OCI-LY7 (cell line): ENCODE results near the gene ATP6V0D1. TPM values are rescaled to one million over a fixed set of nuclear protein-coding genes. Genes with fewer than 3 reads are reported as not detected.

Experiments used
- BruUV-seq: library from RNA; stranded (reverse); fragments of 400-500 nt; replicated peaks from 2 replicates; lab custom pipeline; 2021; lab: Mats Ljungman, UMichigan
- CTCF ChIA-PET: fragments of 300-600 bp; sonication (Branson Sonifier 250); formaldehyde crosslinking; loops from one replicate; lab custom pipeline; 2022; ENCODE audit warnings: antibody characterized with exemption; ENCODE audit not compliant: unreplicated experiment; lab: Charles Lee
- POLR2A ChIA-PET: fragments of 300-600 bp; sonication (Branson Sonifier 250); formaldehyde crosslinking; loops from one replicate; lab custom pipeline; 2022; ENCODE audit warnings: antibody characterized with exemption; lab: Charles Lee
- DNase-seq: peaks from one replicate; pipeline ENCODE4 v3.0.0-alpha.2; 2015; ENCODE audit warnings: low spot score
- H2AFZ ChIP-seq: fragments of 200-600 bp; sonication (generic), shearing (Covaris generic); 2 replicates; pipeline ENCODE4 v1.6.1; 2014; ENCODE audit warnings: mild to moderate bottlenecking, antibody characterized with exemption, low read length, moderate library complexity
- H3K27ac ChIP-seq: fragments of 200-600 bp; sonication (generic); 2 replicates; pipeline ENCODE4 v1.5.1; 2014; ENCODE audit warnings: mixed run types, low read depth, mild to moderate bottlenecking, moderate library complexity, low read length, inconsistent platforms; ENCODE audit not compliant: poor library complexity, severe bottlenecking
- H3K36me3 ChIP-seq: fragments of 200-600 bp; sonication (generic); 2 replicates; pipeline ENCODE4 v1.6.1; 2014; ENCODE audit warnings: mild to moderate bottlenecking, antibody characterized with exemption, low read length, moderate library complexity, mixed read lengths; ENCODE audit not compliant: insufficient read depth
- H3K4me1 ChIP-seq: fragments of 200-600 bp; sonication (generic); 2 replicates; pipeline ENCODE4 v1.5.1; 2014; ENCODE audit warnings: mild to moderate bottlenecking, low read length; ENCODE audit not compliant: insufficient read depth, poor library complexity, severe bottlenecking
- H3K4me2 ChIP-seq: fragments of 200-600 bp; sonication (generic); 2 replicates; pipeline ENCODE4 v1.6.1; 2014; ENCODE audit warnings: mild to moderate bottlenecking, low read length
- H3K4me3 ChIP-seq: fragments of 200-600 bp; sonication (generic); 2 replicates; pipeline ENCODE4 v1.5.1; 2014; ENCODE audit warnings: mild to moderate bottlenecking, low read depth, low read length; ENCODE audit not compliant: poor library complexity, severe bottlenecking
- H3K79me2 ChIP-seq: fragments of 200-600 bp; sonication (generic); 2 replicates; pipeline ENCODE4 v1.6.1; 2016; ENCODE audit warnings: low read depth, mild to moderate bottlenecking, low read length, moderate library complexity, mixed read lengths; ENCODE audit not compliant: insufficient read depth
- H3K9me2 ChIP-seq: fragments of 200-600 bp; sonication (generic); 2 replicates; pipeline ENCODE4 v1.6.1; 2016; ENCODE audit warnings: mild to moderate bottlenecking, low read length, mixed read lengths; ENCODE audit not compliant: insufficient read depth
- H3K9me3 ChIP-seq: fragments of 200-600 bp; sonication (generic); 2 replicates; pipeline ENCODE4 v1.6.1; 2014; ENCODE audit warnings: mild to moderate bottlenecking, mixed run types, low read length, mixed read lengths
- H4K20me1 ChIP-seq: fragments of 200-600 bp; sonication (generic); 2 replicates; pipeline ENCODE4 v1.6.1; 2014; ENCODE audit warnings: mild to moderate bottlenecking, antibody characterized with exemption, low read length, moderate library complexity, mixed read lengths; ENCODE audit not compliant: insufficient read depth
- EZH2phosphoT487 ChIP-seq: fragments of 200-600 bp; sonication (generic); IDR thresholded peaks from 2 replicates; pipeline ENCODE4 v1.6.1; 2018; ENCODE audit warnings: low read depth, borderline replicate concordance, mild to moderate bottlenecking, mixed run types, antibody characterized with exemption, low read length, moderate library complexity, mixed read lengths
- intact Hi-C: fragments of 100-400 bp; cut with micrococcal nuclease; formaldehyde crosslinking; loops from one replicate; pipeline ENCODE4 v1.10.0; 2022; ENCODE audit not compliant: unreplicated experiment
- total RNA-seq, 2 experiments: library from RNA; depleted of rRNA in 1 of 2; stranded (reverse); fragments of >200 nt in 1 of 2; shearing (Covaris generic) in 1 of 2; gene quantifications; 2 replicates each; pipeline ENCODE4 v1.2.3, GENCODE V29; 2014 to 2022
- TF ChIP-seq, protein P1 (sequence below): fragments of 200-600 bp; sonication (generic); conservative IDR thresholded peaks from 2 replicates; pipeline ENCODE4 v1.5.1; 2014; ENCODE audit warnings: mild to moderate bottlenecking, antibody characterized with exemption, low read length, moderate library complexity, mixed read lengths

The ATP6V0D1 gene
- total RNA-seq, 2 experiments from 2014 or later, result 24.4 to 38.0 TPM

DNA sequence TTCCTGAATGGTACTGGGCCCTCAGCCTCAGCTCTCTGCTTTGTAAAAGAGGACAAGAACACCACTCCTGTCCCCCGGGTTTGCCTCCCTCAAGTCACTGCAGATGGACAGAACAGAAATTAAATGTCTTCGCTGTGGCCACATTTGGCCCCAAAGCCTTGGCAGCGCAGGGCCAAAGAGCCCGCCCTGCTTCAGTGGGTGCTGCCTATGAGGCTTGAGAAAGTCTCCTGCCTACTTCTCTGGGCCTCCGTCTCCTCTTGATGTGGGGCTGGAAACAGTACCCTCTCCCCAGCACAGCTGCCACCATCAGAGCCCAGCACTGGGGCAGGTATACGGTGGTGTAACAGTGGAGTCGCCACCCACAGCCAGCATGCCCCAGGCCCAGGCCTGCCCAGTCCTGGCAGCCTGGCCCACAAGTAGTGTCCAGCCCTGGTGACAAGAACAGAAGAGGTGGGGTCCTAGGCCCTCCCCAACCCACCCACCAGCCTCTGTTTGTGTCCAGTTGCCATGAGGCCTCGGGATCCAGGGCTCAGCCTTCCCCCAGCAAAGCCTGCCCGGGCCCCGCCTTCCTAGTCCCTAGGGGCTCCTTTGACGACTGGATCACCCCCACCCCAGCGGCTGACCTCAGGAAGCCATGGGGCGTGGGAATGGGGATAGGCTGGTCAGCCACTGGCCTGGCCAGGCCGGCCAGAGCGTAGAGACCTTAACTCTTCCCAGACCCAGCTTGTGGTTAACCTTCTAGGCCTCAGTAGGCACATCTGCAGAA, 83.7 kb downstream of the ATP6V0D1 start:
- POLR2A ChIA-PET, result no interaction called here
- Histone ChIP-seq H3K9me3 (no peaks in the 10 kb centered on the region), H3K36me3 (no peaks in the 10 kb centered on the region), H3K4me1 (no peaks in the 10 kb centered on the region), H3K4me3 (no peak overlapping the region), H2AFZ (no peak overlapping the region), H3K27ac (no peak overlapping the region), H3K4me2 (no peak overlapping the region), H3K79me2 (no peaks in the 10 kb centered on the region), H4K20me1 (no peaks in the 10 kb centered on the region), H3K9me2 (no peaks in the 10 kb centered on the region)
- BruUV-seq, result no TSS peak
- CTCF ChIA-PET, result no interaction called here
- TF ChIP-seq EZH2phosphoT487, result no peak
- TF ChIP-seq, protein P1, sequence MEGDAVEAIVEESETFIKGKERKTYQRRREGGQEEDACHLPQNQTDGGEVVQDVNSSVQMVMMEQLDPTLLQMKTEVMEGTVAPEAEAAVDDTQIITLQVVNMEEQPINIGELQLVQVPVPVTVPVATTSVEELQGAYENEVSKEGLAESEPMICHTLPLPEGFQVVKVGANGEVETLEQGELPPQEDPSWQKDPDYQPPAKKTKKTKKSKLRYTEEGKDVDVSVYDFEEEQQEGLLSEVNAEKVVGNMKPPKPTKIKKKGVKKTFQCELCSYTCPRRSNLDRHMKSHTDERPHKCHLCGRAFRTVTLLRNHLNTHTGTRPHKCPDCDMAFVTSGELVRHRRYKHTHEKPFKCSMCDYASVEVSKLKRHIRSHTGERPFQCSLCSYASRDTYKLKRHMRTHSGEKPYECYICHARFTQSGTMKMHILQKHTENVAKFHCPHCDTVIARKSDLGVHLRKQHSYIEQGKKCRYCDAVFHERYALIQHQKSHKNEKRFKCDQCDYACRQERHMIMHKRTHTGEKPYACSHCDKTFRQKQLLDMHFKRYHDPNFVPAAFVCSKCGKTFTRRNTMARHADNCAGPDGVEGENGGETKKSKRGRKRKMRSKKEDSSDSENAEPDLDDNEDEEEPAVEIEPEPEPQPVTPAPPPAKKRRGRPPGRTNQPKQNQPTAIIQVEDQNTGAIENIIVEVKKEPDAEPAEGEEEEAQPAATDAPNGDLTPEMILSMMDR, result no peak
- intact Hi-C loops, result loop anchor here (5.0 kb wide), 2 partner anchors 50 to 120 kb away; partner anchors contain the start of gene PLEKHG4
- no peak for DNase-seq

- intact Hi-C loops, result loop anchor here (5.0 kb wide), 2 partner anchors 49 to 119 kb away; partner anchors contain the start of gene PLEKHG4
- no peak for DNase-seq
- BruUV-seq, result no TSS peak
- Histone ChIP-seq H3K36me3 (no peaks in the 10 kb centered on the region), H3K27ac (no peak overlapping the region), H3K4me2 (no peak overlapping the region), H3K9me3 (no peaks in the 10 kb centered on the region), H2AFZ (no peak overlapping the region), H3K79me2 (no peaks in the 10 kb centered on the region), H4K20me1 (no peaks in the 10 kb centered on the region), H3K4me1 (no peaks in the 10 kb centered on the region), H3K9me2 (no peaks in the 10 kb centered on the region), H3K4me3 (no peak overlapping the region)
- TF ChIP-seq, protein P1, result no peak
- TF ChIP-seq EZH2phosphoT487, result no peak
- ChIA-PET CTCF (no interaction called here), POLR2A (no interaction called here)
Observed at GRCh38 chr16:67396159-67397035, 84.6 kb downstream of the ATP6V0D1 start.
